GM10266 (cell line): ENCODE data around the gene ANGPTL2.

Source experiments
- DNase-seq: peaks from one replicate; pipeline ENCODE4 v3.0.0; 2012; ENCODE audit errors: extremely low spot score
- CTCF ChIP-seq: IDR thresholded peaks from 2 replicates; pipeline ENCODE4 v1.5.1; 2012; ENCODE audit warnings: mild to moderate bottlenecking, low read depth; ENCODE audit not compliant: control insufficient read depth, insufficient read depth; ENCODE audit errors: missing control alignments

The ANGPTL2 gene

GRCh38 chr9:127159949-127160610 is 37.6 kb upstream of the ANGPTL2 start:
- no peak for DNase-seq
- no peak for TF ChIP-seq CTCF

- DNase-seq: no peak
- TF ChIP-seq CTCF: no peak
These were observed 36.9 kb upstream of the ANGPTL2 start for GRCh38 chr9:127159325-127159801.

GRCh38 chr9:127158786-127159324 is 36.4 kb upstream of the ANGPTL2 start:
- no peak for DNase-seq
- TF ChIP-seq CTCF: no peak

GRCh38 chr9:127155314-127155960 is 33.0 kb upstream of the ANGPTL2 start:
- no peak for DNase-seq
- no peak for TF ChIP-seq CTCF

- TF ChIP-seq CTCF: no peak
- DNase-seq: peak; percentile 41
These were observed 32.2 kb upstream of the ANGPTL2 start for GRCh38 chr9:127154390-127155191.

GRCh38 chr9:127154003-127154389 is 31.6 kb upstream of the ANGPTL2 start:
- no peak for DNase-seq
- no peak for TF ChIP-seq CTCF
